ENCODE measurements around the gene DDC. TPM values are rescaled to one million over a fixed set of nuclear protein-coding genes. Genes with fewer than 3 reads are reported as not detected.

The DDC gene
- total and polyA plus RNA-seq, 4 donors, result 27.2 to 74.9 (median 58.6) TPM

- Histone ChIP-seq H3K36me3 (ENCODE audit: control insufficient read depth in 4 of 4, insufficient read depth in 3 of 4, low read depth in 1 of 4, low read length in 3 of 4) (peaks cover 3 to 29% (median 16%) of the 10 kb centered on the region in 4 donors), H3K9ac (ENCODE audit: low read depth in 1 of 2, low read length in 2 of 2) (no peak overlapping the region), H3K4me3 (ENCODE audit: low read depth in 1 of 3, low read length in 3 of 3) (no peak overlapping the region), H3K4me1 (ENCODE audit: control insufficient read depth in 4 of 4, insufficient read depth in 4 of 4, low read length in 3 of 4) (peaks cover 6 to 32% (median 28%) of the 10 kb centered on the region in 4 donors), H3K9me3 (ENCODE audit: control insufficient read depth in 4 of 4, low read length in 3 of 4) (no peaks in the 10 kb centered on the region), H3K27me3 (ENCODE audit: control insufficient read depth in 4 of 4, insufficient read depth in 4 of 4, low read length in 3 of 4) (no peaks in the 10 kb centered on the region), H3K27ac (ENCODE audit: low read depth in 1 of 2, low read length in 2 of 2) (peak overlapping the region in 1 of 2 donors; percentile 35)
- 89% methylated on average over 8 of the region's 8 CpGs for WGBS
- no peak for DNase-seq (ENCODE audit: low spot score)
- TF ChIP-seq EGR1 (IDR thresholded peaks at IDR 0.05; ENCODE audit: low read depth in 2 of 2) (no peak), HNF4G (IDR thresholded peaks at IDR 0.05) (no peak), RAD21 (IDR thresholded peaks at IDR 0.05) (no peak), FOXA1 (IDR thresholded peaks at IDR 0.05) (no peak), TAF1 (conservative IDR thresholded peaks at IDR 0.05) (no peak), ATF3 (IDR thresholded peaks at IDR 0.05) (no peak), HNF4A (conservative IDR thresholded peaks at IDR 0.05) (no peak), SP1 (IDR thresholded peaks at IDR 0.05) (no peak), MAX (IDR thresholded peaks at IDR 0.05) (no peak), REST (IDR thresholded peaks at IDR 0.05) (no peak), RXRA (IDR thresholded peaks at IDR 0.05) (no peak), NR2F2 (IDR thresholded peaks at IDR 0.05) (no peak), ZBTB33 (IDR thresholded peaks at IDR 0.05) (no peak), CTCF (IDR thresholded peaks at IDR 0.05; ENCODE audit: low read depth, low read length, missing input control) (no peak), JUND (IDR thresholded peaks at IDR 0.05) (no peak), FOXA2 (IDR thresholded peaks at IDR 0.05) (no peak), GABPA (IDR thresholded peaks at IDR 0.05 in 1 of 2, conservative IDR thresholded peaks at IDR 0.05 in 1 of 2) (no peak), YY1 (IDR thresholded peaks at IDR 0.05) (no peak)
These were observed 48.3 kb upstream of the DDC start for GRCh38 chr7:50613473-50613872.
